ENCODE results near the gene FAM111A.

Gene FAM111A

GRCh38 chr11:59179121-59179520, 36.5 kb downstream of the FAM111A start:
- no peak for DNase-seq (ENCODE audit: extremely low read depth in 1 of 2, low read depth in 1 of 2)

DNA sequence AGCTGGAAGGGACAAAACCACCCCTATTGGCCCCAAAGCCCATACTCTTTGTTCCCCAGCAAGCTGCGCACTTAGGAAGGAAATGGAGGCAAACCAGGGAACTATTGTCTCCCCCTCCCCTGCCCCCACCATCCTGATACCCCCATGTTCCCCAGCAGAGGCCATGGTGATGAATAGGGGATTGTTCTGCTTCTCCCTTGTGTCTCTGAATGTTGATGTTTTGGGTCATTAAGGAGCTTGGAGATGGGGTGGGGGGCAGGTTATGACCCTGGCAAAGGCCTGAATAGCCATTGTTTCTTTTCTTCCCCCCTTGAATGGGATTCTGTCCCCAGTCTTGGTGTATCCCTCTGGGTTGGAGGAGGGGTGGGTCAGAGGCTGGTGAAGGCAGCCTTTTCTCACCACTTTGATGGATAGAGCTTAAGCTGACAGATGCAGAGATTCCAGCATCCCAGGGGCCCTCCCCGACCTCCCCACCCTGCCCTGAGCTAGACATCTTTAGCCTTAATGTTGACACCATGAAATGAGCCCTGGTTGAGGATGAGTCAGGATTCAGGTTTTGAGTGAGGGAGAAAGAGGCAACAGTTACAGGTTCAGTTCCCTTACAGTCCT, 37.6 kb downstream of the FAM111A start:
- DNase-seq (ENCODE audit: extremely low read depth in 1 of 2, low read depth in 1 of 2): no peak

DNA sequence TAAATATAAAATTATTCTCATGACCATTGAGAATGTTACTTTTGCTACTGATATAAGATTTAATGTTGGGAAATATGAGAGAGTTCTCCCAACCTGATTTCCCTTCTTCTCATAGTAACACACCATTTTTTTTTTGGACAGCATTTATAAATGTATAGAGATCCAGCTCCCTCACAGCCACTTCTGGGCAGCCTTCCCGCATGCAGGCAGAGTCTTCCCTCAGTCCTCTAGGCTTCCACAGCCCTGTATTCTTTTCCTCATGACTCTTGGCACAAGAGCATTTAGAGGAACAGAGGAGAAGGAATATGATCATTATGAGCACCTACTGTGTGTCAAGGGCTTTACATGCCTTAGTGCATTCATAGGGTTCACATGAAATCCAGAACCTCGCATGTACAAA, 38.3 kb downstream of the FAM111A start:
- no peak for DNase-seq (ENCODE audit: extremely low read depth in 1 of 2, low read depth in 1 of 2)

DNA sequence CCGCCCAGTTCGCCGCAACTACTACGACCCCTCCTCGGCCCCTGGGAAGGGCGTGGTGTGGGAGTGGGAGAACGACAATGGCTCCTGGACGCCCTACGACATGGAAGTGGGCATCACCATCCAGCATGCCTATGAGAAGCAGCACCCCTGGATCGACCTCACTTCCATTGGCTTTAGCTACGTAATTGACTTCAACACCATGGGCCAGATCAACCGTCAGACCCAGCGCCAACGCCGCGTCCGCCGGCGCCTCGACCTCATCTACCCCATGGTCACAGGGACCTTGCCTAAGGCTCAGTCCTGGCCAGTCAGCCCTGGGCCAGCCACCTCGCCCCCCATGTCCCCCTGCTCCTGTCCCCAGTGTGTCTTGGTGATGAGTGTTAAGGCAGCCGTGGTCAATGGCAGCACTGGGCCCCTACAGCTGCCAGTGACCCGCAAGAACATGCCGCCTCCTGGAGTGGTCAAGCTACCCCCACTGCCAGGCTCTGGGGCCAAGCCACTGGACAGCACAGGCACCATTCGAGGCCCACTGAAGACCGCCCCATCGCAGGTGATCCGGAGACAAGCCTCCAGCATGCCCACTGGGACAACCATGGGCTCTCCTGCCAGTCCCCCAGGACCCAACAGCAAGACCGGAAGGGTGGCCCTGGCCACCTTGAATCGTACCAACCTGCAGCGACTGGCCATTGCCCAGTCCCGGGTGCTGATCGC, 39.2 kb downstream of the FAM111A start:
- DNase-seq (ENCODE audit: extremely low read depth in 1 of 2, low read depth in 1 of 2): no peak

DNA sequence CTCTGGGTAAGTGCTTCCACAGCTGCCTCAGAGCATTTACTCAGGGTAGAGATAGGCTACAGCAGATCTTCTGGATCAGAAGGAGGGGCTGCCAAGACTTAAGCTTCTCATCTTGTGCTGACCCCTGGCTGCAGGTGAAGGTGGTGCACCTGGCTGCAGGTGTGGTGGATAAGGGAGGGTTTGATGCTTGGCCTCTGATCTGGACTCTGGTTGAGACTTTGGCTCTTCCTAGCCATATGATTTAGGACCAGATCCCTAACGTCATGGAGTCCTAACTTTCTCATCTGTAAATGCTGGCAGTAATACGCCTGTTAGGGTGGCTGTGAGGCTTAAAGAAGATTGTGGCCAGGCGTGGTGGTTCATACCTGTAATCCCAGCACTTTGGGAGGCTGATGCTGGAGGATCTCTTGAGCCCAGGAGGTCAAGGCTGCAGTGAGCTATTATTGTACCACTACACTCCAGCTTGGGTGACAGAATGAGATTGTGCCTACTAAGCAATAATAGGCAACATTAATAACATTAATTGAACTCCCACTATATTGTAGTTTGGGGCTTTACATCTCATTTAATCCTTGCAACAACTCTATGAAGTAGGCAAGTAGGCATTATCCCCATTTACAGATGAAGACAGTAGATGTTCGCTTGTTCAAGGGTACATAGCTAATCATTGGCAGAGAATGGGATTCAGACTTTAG, 39.9 kb downstream of the FAM111A start:
- no peak for DNase-seq (ENCODE audit: extremely low read depth in 1 of 2, low read depth in 1 of 2)

- no peak for DNase-seq (ENCODE audit: extremely low read depth in 1 of 2, low read depth in 1 of 2)
These were observed 41.1 kb downstream of the FAM111A start for GRCh38 chr11:59183771-59184170.

GRCh38 chr11:59184691-59185339, 42.2 kb downstream of the FAM111A start:
- DNase-seq (ENCODE audit: extremely low read depth in 1 of 2, low read depth in 1 of 2): no peak

DNA sequence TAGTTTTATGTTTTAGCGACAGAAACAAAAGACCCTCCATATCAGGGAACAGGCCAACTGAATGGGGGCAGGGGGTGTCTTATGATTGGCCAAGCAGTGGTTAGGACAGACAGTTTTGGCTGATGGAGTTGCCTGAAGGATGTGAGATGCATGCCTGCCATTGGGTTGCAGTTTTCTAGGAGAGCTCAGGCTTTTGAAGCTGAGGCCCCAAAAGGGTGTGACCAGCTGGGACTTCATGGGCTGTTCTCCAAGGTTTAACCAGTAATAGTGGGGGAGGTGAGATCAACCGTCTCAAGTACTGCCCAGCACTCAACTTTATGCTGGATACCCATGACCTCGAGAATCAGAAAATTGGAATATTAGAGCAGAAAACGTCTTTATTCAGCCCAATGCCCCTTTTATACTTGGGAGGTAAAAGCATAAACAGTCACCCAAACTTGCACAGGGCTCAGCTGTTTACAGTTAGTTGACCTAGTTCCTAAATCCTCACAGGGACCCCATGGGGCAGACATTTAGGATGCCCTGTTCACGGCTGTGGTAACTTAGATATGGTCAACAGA, 42.8 kb downstream of the FAM111A start:
- no peak for DNase-seq (ENCODE audit: extremely low read depth in 1 of 2, low read depth in 1 of 2)

DNA sequence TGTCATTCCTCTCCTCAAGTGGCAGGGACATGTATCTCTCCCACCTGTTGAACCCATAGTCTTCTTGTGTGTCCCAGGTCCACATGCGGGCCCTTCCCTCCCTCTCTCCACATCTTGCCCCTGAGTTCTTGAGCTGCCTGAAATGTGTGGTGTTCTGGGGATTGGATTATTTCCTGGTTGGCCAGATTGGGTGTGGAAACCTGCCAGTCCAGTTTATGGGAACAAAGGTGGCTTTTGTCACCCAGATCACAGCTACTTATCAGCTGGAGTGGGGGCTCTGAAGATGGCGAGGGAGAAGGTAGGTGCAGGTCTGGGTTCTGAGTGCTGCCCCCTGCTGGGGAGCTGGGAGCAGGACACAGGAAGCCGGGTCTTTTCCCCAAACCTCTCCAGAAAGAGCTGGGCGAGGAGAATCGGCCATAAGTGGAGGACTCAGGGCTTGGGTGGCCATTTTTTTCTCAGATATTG, 43.5 kb downstream of the FAM111A start:
- peak in 1 of 2 donors; percentile 30 for DNase-seq (ENCODE audit: extremely low read depth in 1 of 2, low read depth in 1 of 2)

- no peak for DNase-seq (ENCODE audit: extremely low read depth in 1 of 2, low read depth in 1 of 2)
These were observed 44.4 kb downstream of the FAM111A start for GRCh38 chr11:59187035-59187434.

DNA sequence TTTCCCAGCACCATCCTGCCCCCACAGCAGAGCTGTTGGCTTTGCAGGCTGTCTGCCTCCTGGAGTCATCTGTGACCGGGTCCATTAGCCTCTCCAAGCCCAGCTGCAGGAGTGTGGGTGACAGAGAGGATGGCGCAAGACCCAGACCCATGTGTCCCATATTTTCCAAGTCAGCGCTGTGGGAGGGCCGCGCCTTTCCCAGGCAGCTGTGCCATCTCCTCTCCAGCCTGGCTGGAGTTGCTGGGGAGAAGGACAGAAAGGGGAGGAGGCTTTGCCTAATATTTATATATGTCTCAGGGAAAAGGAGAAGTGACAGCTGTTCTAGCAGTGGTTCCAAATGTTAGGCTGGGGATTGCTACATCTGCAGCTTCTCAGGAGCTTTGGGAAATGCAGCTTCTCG, 44.9 kb downstream of the FAM111A start:
- DNase-seq (ENCODE audit: extremely low read depth in 1 of 2, low read depth in 1 of 2): no peak

DNA sequence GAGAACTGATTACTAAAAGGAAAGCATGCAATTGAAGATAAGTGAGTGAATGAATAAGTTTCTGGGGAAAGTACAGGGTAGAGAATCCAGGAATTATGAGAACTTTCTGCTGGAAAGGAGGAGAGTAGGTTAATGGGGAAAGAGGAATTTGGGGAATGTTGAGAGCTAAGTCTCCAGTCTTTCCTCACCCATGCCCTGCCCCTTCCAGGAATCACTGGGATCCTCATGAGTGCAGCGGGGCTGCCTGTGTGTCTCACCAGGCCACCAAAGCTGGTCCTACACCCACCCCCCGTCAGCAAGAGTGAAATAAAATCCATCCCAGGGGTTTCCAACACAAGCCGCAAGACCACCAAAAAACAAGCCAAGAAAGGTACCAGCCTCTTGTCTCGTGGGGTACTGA, 46.3 kb downstream of the FAM111A start:
- DNase-seq (ENCODE audit: extremely low read depth in 1 of 2, low read depth in 1 of 2): no peak

DNA sequence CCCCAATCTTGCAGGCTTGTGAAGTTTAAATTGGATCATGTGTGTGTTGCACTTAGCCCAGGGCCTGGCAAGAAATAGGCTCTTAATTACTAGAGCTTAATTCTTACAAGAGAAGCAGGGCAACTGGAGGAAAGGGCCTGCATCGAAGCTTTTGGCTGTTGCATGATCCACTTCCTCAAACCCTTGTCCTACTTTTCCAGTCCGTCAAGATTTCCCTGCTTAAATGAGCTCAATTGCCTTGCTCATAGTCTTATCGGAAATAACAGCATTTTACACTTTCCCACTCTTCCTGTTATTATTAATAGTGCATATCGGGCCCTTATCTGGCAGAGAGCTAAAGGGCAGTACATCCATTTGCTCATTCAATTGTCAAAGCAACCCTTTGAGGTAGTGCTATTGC, 47.3 kb downstream of the FAM111A start:
- no peak for DNase-seq (ENCODE audit: extremely low read depth in 1 of 2, low read depth in 1 of 2)

GRCh38 chr11:59191095-59191494, 48.4 kb downstream of the FAM111A start:
- no peak for DNase-seq (ENCODE audit: extremely low read depth in 1 of 2, low read depth in 1 of 2)

DNA sequence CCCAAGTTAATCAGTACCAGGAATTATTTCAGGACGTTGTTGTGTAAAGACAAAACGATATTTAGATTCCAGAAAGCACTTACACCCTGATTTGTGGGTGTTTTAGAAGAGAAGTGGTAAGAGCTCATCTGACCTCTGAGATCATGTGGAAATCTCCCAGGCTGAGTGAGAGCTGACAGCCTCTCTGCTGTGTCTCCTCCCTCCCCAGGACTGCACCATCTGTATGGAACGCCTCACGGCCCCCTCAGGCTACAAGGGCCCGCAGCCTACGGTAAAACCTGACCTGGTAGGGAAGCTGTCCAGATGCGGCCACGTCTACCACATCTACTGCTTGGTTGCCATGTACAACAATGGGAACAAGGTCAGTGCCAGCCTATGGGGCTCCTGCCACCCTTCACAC, 49.2 kb downstream of the FAM111A start:
- DNase-seq (ENCODE audit: extremely low read depth in 1 of 2, low read depth in 1 of 2): no peak

DNA sequence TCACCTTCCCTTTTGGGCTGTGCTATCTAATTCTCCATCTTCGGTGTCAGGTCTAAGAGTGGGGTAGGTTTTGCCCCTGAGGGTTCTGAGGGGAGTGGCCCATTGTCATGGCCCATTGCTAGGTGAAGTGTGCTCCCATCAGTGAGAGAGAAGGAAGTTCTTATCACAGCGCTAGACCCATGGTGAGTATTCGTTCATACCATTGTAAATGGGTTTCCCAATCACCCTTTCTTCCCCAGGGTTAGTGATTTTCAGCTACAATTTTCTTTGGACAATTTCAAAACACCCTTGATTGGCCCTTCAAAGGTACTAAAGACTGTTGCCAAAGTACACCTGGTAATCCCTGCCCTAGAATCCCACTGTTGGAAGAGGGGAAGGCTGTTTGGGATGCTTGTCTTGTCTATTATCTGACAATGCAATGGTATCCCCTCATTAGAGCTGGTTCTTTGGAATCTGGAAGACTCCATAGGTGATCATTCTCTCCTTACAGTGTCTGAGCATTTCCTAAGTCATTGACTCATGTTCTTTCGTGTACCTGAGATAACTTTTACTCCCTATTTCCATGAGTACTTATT, 49.9 kb downstream of the FAM111A start:
- no peak for DNase-seq (ENCODE audit: extremely low read depth in 1 of 2, low read depth in 1 of 2)

GRCh38 chr11:59193587-59194130, 51.0 kb downstream of the FAM111A start:
- DNase-seq (ENCODE audit: extremely low read depth in 1 of 2, low read depth in 1 of 2): no peak

DNA sequence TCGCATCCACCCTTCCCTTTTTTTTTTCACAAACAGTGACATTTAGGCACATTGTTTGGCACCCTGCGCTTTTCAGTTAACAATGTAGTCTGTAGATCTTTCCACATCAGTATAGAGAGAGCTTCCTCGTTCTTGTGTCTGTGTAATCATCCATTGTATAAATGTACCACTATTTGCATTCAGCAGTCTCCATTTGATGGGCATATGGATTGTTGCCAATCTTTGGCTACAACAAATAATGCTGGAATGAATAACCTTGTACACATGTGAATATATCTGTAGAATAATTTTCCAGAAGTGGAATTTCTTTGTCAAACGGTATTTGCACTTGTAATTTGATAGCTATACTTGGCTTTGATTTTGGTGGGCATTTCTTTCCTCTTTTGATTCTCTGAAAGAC, 52.9 kb downstream of the FAM111A start:
- DNase-seq (ENCODE audit: extremely low read depth in 1 of 2, low read depth in 1 of 2): no peak

GRCh38 chr11:59196777-59197176, 54.1 kb downstream of the FAM111A start:
- DNase-seq (ENCODE audit: extremely low read depth in 1 of 2, low read depth in 1 of 2): no peak

GRCh38 chr11:59197991-59198390, 55.3 kb downstream of the FAM111A start:
- no peak for DNase-seq (ENCODE audit: extremely low read depth in 1 of 2, low read depth in 1 of 2)

GRCh38 chr11:59198726-59199125, 56.1 kb downstream of the FAM111A start:
- no peak for DNase-seq (ENCODE audit: extremely low read depth in 1 of 2, low read depth in 1 of 2)
